Endothelial cell of umbilical vein (primary cell): Measurements from ENCODE around the gene SPRY4.

ENCODE experiments used
- EZH2 ChIP-seq: IDR thresholded peaks from 2 replicates; pipeline ENCODE4 v1.6.1; 2012; ENCODE audit warnings: borderline replicate concordance, low read depth, mild to moderate bottlenecking, moderate library complexity, low read length, inconsistent platforms; ENCODE audit not compliant: severe bottlenecking
- JUN ChIP-seq: IDR thresholded peaks from 2 replicates; pipeline ENCODE4 v1.6.1; 2011; ENCODE audit warnings: borderline replicate concordance, low read depth; ENCODE audit not compliant: insufficient read length, insufficient read depth
- MYC ChIP-seq: IDR thresholded peaks from one replicate; pipeline ENCODE4 v1.6.1; 2011; ENCODE audit warnings: mild to moderate bottlenecking, low read depth, low read length
- POLR2A ChIP-seq: IDR thresholded peaks from 2 replicates; pipeline ENCODE4 v1.6.1; 2012; ENCODE audit warnings: low read depth, mild to moderate bottlenecking, control low read depth, low read length
- POLR2AphosphoS5 ChIP-seq: IDR thresholded peaks from 2 replicates; pipeline ENCODE4 v1.6.1; 2012; ENCODE audit warnings: low read depth, mild to moderate bottlenecking, control low read depth, low read length, moderate library complexity; ENCODE audit not compliant: insufficient read depth
- TF ChIP-seq, protein P1 (sequence below), 2 donors: IDR thresholded peaks; 1 replicate in 1 of 2; 2 replicates in 1 of 2; pipeline ENCODE4 v1.5.1; 2011; ENCODE audit warnings: low read length in 2 of 2, mild to moderate bottlenecking in 2 of 2, moderate library complexity in 2 of 2, control low read depth in 1 of 2, inconsistent platforms in 1 of 2, low read depth in 1 of 2; ENCODE audit not compliant: insufficient read depth in 1 of 2; ENCODE audit errors: extremely low read depth in 1 of 2

- TF ChIP-seq, protein P1, sequence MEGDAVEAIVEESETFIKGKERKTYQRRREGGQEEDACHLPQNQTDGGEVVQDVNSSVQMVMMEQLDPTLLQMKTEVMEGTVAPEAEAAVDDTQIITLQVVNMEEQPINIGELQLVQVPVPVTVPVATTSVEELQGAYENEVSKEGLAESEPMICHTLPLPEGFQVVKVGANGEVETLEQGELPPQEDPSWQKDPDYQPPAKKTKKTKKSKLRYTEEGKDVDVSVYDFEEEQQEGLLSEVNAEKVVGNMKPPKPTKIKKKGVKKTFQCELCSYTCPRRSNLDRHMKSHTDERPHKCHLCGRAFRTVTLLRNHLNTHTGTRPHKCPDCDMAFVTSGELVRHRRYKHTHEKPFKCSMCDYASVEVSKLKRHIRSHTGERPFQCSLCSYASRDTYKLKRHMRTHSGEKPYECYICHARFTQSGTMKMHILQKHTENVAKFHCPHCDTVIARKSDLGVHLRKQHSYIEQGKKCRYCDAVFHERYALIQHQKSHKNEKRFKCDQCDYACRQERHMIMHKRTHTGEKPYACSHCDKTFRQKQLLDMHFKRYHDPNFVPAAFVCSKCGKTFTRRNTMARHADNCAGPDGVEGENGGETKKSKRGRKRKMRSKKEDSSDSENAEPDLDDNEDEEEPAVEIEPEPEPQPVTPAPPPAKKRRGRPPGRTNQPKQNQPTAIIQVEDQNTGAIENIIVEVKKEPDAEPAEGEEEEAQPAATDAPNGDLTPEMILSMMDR (IDR thresholded peaks at IDR 0.05; ENCODE audit: extremely low read depth in 1 of 2, insufficient read depth in 1 of 2, low read depth in 1 of 2, low read length in 2 of 2): no peak
- no peak for TF ChIP-seq POLR2AphosphoS5
- TF ChIP-seq JUN: no peak
- no peak for TF ChIP-seq MYC
- TF ChIP-seq EZH2: no peak
- no peak for TF ChIP-seq POLR2A
Observed at GRCh38 chr5:142363619-142363963, 38.8 kb upstream of the SPRY4 start.
